ENCODE data around the gene CRADD. TPM values are rescaled to one million over a fixed set of nuclear protein-coding genes. Genes with fewer than 3 reads are reported as not detected.

The CRADD gene
- total RNA-seq, 3 donors from 2014 or later, result 24.0 to 49.8 (median 44.2) TPM

DNA sequence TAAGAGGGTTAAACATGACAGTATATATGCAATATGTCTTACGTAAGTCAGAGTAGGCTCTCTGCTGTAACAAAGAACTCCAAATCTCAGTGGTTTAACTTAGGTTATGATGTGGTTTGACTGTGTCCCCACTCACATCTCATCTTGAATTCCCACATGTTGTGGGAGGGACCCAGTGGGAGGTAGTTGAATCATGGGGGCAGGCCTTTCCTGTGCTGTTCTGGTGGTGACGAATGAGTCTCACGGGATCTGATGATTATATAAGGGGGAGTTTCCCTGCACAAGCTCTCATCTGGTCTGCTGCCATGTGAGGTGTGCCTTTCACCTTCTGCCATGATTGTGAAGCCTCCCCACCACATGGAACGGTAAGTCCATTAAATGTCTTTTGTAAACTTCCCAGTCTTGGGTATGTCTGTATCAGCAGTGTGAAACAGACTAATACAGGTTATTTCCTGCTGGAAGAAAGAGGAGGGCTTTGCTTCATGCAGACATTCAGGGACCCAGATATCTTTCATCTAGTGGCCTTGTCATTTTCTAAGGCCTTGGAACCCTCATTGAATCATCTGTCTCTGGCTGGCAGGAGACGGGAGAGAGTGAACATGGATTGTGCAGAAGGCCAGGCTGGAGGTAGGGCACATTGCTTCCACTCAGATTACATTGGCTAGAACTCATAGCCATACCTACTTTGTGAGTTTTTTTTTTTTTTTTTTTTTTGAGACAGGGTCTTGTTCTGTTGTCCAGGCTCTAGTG lies 96.1 kb downstream of the CRADD start:
- Histone ChIP-seq H3K4me3 (no peak overlapping the region), H3K4me1 (peaks cover 0 to 10% of the 10 kb centered on the region in 2 donors), H3K27ac (no peak overlapping the region), H3K36me3 (no peaks in the 10 kb centered on the region), H3K9me3 (no peaks in the 10 kb centered on the region), H3K27me3 (no peaks in the 10 kb centered on the region)
- no peak for DNase-seq (ENCODE audit: low spot score in 2 of 2)
- TF ChIP-seq POLR2A (IDR thresholded peaks at IDR 0.05) (no peak), POLR2AphosphoS5 (IDR thresholded peaks at IDR 0.05) (no peak)
- TF ChIP-seq, protein P1, sequence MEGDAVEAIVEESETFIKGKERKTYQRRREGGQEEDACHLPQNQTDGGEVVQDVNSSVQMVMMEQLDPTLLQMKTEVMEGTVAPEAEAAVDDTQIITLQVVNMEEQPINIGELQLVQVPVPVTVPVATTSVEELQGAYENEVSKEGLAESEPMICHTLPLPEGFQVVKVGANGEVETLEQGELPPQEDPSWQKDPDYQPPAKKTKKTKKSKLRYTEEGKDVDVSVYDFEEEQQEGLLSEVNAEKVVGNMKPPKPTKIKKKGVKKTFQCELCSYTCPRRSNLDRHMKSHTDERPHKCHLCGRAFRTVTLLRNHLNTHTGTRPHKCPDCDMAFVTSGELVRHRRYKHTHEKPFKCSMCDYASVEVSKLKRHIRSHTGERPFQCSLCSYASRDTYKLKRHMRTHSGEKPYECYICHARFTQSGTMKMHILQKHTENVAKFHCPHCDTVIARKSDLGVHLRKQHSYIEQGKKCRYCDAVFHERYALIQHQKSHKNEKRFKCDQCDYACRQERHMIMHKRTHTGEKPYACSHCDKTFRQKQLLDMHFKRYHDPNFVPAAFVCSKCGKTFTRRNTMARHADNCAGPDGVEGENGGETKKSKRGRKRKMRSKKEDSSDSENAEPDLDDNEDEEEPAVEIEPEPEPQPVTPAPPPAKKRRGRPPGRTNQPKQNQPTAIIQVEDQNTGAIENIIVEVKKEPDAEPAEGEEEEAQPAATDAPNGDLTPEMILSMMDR (IDR thresholded peaks at IDR 0.05), result no peak
- intact Hi-C loops (cut with DNase I; ENCODE audit: low total_unique reads), result no loop called here

DNA sequence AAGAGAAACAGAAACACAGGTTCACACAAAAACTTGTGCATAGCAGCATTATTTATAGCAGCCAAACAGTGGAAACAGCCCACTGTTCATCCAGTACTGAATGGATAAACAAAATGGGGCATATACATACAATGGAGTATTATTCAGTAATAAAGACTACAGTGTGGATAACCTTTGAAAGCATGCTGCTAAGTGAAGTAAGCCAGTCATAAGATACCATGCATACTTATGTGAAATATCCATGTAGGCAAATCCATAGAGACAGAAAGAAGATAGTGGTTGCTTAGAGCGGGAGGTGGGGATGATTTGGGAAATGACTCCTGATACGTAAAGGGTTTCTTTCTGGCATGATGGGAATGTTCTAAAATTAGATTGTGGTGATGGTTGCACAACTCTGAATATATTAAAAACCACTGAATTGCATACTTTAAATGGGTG lies 99.4 kb downstream of the CRADD start:
- peak overlapping the region; percentile 74 to 86 for H3K27ac ChIP-seq
- H3K36me3 ChIP-seq, result no peaks in the 10 kb centered on the region
- H3K4me1 ChIP-seq, result peaks cover 0 to 10% of the 10 kb centered on the region in 2 donors
- TF ChIP-seq, protein P1 (IDR thresholded peaks at IDR 0.05), result no peak
- TF ChIP-seq POLR2A (IDR thresholded peaks at IDR 0.05) (no peak), POLR2AphosphoS5 (IDR thresholded peaks at IDR 0.05) (no peak)
- H3K9me3 ChIP-seq, result no peaks in the 10 kb centered on the region
- DNase-seq (ENCODE audit: low spot score in 2 of 2), result no peak
- no peak overlapping the region for H3K4me3 ChIP-seq
- H3K27me3 ChIP-seq, result no peaks in the 10 kb centered on the region
- intact Hi-C loops (cut with DNase I; ENCODE audit: low total_unique reads), result no loop called here

DNA sequence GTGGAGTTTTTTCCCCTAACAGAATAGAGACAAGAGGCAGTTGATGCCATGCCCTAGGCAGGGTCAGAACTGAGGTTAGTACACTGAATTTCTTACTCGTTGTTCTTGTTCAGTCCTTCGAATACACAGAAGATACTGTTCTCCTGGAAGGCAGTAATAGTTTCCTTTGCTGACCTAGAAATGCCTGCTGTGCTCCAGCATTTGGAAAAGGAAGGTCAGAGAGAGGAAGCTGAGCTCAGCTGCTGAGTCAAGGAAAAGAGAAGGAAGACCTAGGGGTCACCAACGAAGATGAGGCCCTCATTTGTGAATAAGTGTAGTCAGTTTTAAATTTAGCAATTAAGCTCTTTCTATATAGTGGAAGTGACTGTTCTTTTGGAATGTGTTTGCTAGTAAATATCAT lies 100.1 kb downstream of the CRADD start:
- Histone ChIP-seq H3K9me3 (no peaks in the 10 kb centered on the region), H3K27me3 (no peaks in the 10 kb centered on the region), H3K4me3 (no peak overlapping the region), H3K36me3 (no peaks in the 10 kb centered on the region), H3K4me1 (peaks cover 0 to 10% of the 10 kb centered on the region in 2 donors), H3K27ac (peak overlapping the region; percentile 74 to 86)
- intact Hi-C loops (cut with DNase I; ENCODE audit: low total_unique reads), result no loop called here
- peak in 1 of 2 donors; percentile 21 for DNase-seq (ENCODE audit: low spot score in 2 of 2)
- TF ChIP-seq POLR2AphosphoS5 (IDR thresholded peaks at IDR 0.05), result peak in 1 of 3 donors; percentile 28
- TF ChIP-seq POLR2A (IDR thresholded peaks at IDR 0.05), result no peak

DNA sequence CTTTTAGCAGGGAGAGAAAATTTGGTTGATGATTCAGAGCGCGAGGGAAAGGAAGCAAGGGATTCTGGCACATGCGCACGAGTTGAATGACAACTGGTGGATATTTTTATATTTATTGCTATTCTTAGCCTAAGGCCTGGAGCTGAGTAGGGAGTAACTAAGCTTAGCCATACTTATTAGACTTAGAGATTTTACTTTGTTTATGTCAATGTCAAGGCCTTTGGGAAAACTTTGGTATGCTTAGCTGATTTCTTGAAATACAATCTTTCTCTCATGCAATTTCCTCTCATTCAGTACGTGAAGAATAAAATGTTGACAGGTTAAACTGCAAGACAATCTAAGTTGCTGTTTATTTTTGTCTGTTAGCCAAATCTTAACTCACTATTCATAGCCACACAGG lies 101.1 kb downstream of the CRADD start:
- Histone ChIP-seq H3K4me3 (no peak overlapping the region), H3K9me3 (no peaks in the 10 kb centered on the region), H3K36me3 (no peaks in the 10 kb centered on the region), H3K27me3 (no peaks in the 10 kb centered on the region), H3K4me1 (peaks cover 0 to 10% of the 10 kb centered on the region in 2 donors), H3K27ac (peak overlapping the region; percentile 74 to 86)
- DNase-seq (ENCODE audit: low spot score in 2 of 2), result no peak
- intact Hi-C loops (cut with DNase I; ENCODE audit: low total_unique reads), result no loop called here
- TF ChIP-seq, protein P1 (IDR thresholded peaks at IDR 0.05), result no peak
- TF ChIP-seq POLR2AphosphoS5 (IDR thresholded peaks at IDR 0.05), result peak in 1 of 3 donors; percentile 38

DNA sequence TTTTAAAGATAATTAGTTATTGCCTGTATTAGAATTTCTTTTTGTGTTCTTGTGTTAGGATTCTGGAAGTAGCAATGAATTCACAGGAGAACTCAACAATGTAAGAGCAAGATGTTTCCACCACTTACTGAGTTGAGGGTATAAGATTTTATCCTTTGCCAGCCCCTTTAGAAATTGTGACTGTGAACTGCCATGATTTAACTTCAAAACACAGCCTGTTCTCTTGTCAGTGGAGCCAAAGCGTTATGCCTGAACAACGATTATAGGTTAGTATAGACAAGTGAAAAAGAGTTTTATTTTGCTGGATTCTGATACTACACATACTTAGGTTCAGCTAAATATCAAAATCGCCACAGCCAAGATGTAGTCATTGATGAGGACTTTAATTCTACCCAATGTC lies 101.6 kb downstream of the CRADD start:
- intact Hi-C loops (cut with DNase I; ENCODE audit: low total_unique reads), result no loop called here
- H3K4me1 ChIP-seq, result peaks cover 0 to 10% of the 10 kb centered on the region in 2 donors
- no peak for DNase-seq (ENCODE audit: low spot score in 2 of 2)
- H3K27ac ChIP-seq, result peak overlapping the region; percentile 74 to 78
- no peaks in the 10 kb centered on the region for H3K36me3 ChIP-seq
- H3K4me3 ChIP-seq, result no peak overlapping the region
- TF ChIP-seq, protein P1 (IDR thresholded peaks at IDR 0.05), result no peak
- TF ChIP-seq POLR2A (IDR thresholded peaks at IDR 0.05) (no peak), POLR2AphosphoS5 (IDR thresholded peaks at IDR 0.05) (no peak)
- H3K9me3 ChIP-seq, result no peaks in the 10 kb centered on the region
- H3K27me3 ChIP-seq, result no peaks in the 10 kb centered on the region
